PC-3 (cell line): Measurements from ENCODE around the gene LDB1. TPM values are rescaled to one million over a fixed set of nuclear protein-coding genes. Genes with fewer than 3 reads are reported as not detected.

Source experiments
- ATAC-seq: fragments of 200-7000 bp; cut with Tn5 transposase; 2 replicates; pipeline ENCODE4 v1.9.1; 2020; ENCODE audit warnings: mild to moderate bottlenecking, moderate library complexity
- BruUV-seq: library from RNA; stranded (reverse); fragments of 400-500 nt; replicated peaks from 2 replicates; lab custom pipeline; 2021; lab: Mats Ljungman, UMichigan
- CTCF ChIA-PET: fragments of 300-600 bp; sonication (Branson Sonifier 250); formaldehyde crosslinking; loops from one replicate; lab custom pipeline; 2022; ENCODE audit warnings: antibody characterized with exemption; lab: Charles Lee
- POLR2A ChIA-PET: fragments of 300-600 bp; sonication (Branson Sonifier 250); formaldehyde crosslinking; loops from one replicate; lab custom pipeline; 2022; ENCODE audit warnings: antibody characterized with exemption; ENCODE audit not compliant: unreplicated experiment; lab: Charles Lee
- DNase-seq: peaks from one replicate; pipeline ENCODE4 v3.0.0-alpha.2; 2015
- H2AFZ ChIP-seq: fragments of 300-600 bp; sonication (generic); 2 replicates; pipeline ENCODE4 v1.6.0; 2016; ENCODE audit warnings: antibody characterized with exemption, low read length
- H3F3A ChIP-seq: fragments of 300-600 bp; sonication (generic); one replicate; pipeline ENCODE4 v1.6.0; 2017; ENCODE audit warnings: antibody characterized with exemption, low read length, control low read depth, mild to moderate bottlenecking; ENCODE audit not compliant: unreplicated experiment
- H3K27ac ChIP-seq: fragments of 300-600 bp; sonication (generic); 2 replicates; pipeline ENCODE4 v1.5.1; 2016; ENCODE audit warnings: mild to moderate bottlenecking, low read length
- H3K27me3 ChIP-seq: fragments of 300-600 bp; sonication (generic); 2 replicates; pipeline ENCODE4 v1.6.1; 2016; ENCODE audit warnings: low read length, mixed read lengths
- H3K36me3 ChIP-seq: fragments of 300-600 bp; sonication (generic); 2 replicates; pipeline ENCODE4 v1.6.1; 2016; ENCODE audit warnings: low read depth, mixed run types, low read length, mixed read lengths
- H3K4me1 ChIP-seq: fragments of 300-600 bp; sonication (generic); 2 replicates; pipeline ENCODE4 v1.5.1; 2016; ENCODE audit warnings: low read length; ENCODE audit not compliant: insufficient read depth
- H3K4me2 ChIP-seq: fragments of 300-600 bp; sonication (generic); 2 replicates; pipeline ENCODE4 v1.6.0; 2016; ENCODE audit warnings: low read length
- H3K4me3 ChIP-seq: fragments of 300-600 bp; sonication (generic); 2 replicates; pipeline ENCODE4 v1.5.1; 2016; ENCODE audit warnings: mild to moderate bottlenecking, low read length, mixed read lengths
- H3K79me2 ChIP-seq: fragments of 300-600 bp; sonication (generic); 2 replicates; pipeline ENCODE4 v1.6.1; 2017; ENCODE audit warnings: low read length, mixed read lengths
- H3K9ac ChIP-seq: fragments of 300-600 bp; sonication (generic); 2 replicates; pipeline ENCODE4 v1.6.0; 2016; ENCODE audit warnings: mild to moderate bottlenecking, low read length
- H3K9me2 ChIP-seq: fragments of 300-600 bp; sonication (generic); replicated peaks from 2 replicates; pipeline ENCODE4 v1.6.1; 2016; ENCODE audit warnings: mixed run types, low read length, mixed read lengths
- H3K9me3 ChIP-seq: fragments of 300-600 bp; sonication (generic); 2 replicates; pipeline ENCODE4 v1.6.1; 2016; ENCODE audit warnings: low read length, mixed read lengths
- H4K20me1 ChIP-seq: fragments of 300-600 bp; sonication (generic); 2 replicates; pipeline ENCODE4 v1.6.1; 2016; ENCODE audit warnings: low read length, mixed read lengths
- CTCF ChIP-seq: fragments of 300-600 bp; sonication (generic); conservative IDR thresholded peaks from 2 replicates; pipeline ENCODE4 v1.5.1; 2017; ENCODE audit warnings: antibody characterized with exemption, low read depth, mild to moderate bottlenecking, low read length
- EZH2 ChIP-seq: fragments of 300-600 bp; sonication (generic); IDR thresholded peaks from one replicate; pipeline ENCODE4 v1.6.1; 2017; ENCODE audit warnings: antibody characterized with exemption, mild to moderate bottlenecking, low read length; ENCODE audit not compliant: unreplicated experiment
- EZH2phosphoT487 ChIP-seq: fragments of 300-600 bp; sonication (generic); IDR thresholded peaks from 2 replicates; pipeline ENCODE4 v1.6.1; 2018; ENCODE audit warnings: mild to moderate bottlenecking, antibody characterized with exemption, low read length, borderline replicate concordance
- intact Hi-C: fragments of 100-400 bp; cut with micrococcal nuclease; formaldehyde crosslinking; loops from 2 replicates; pipeline ENCODE4 v1.9.0; 2023
- total RNA-seq: library from RNA; depleted of rRNA; stranded (reverse); fragments of >200 nt; gene quantifications from 2 replicates; pipeline ENCODE4 v1.2.3, GENCODE V29; 2014

The LDB1 gene
- total RNA-seq, 1 experiment from 2014 or later: 34.2 TPM

DNA sequence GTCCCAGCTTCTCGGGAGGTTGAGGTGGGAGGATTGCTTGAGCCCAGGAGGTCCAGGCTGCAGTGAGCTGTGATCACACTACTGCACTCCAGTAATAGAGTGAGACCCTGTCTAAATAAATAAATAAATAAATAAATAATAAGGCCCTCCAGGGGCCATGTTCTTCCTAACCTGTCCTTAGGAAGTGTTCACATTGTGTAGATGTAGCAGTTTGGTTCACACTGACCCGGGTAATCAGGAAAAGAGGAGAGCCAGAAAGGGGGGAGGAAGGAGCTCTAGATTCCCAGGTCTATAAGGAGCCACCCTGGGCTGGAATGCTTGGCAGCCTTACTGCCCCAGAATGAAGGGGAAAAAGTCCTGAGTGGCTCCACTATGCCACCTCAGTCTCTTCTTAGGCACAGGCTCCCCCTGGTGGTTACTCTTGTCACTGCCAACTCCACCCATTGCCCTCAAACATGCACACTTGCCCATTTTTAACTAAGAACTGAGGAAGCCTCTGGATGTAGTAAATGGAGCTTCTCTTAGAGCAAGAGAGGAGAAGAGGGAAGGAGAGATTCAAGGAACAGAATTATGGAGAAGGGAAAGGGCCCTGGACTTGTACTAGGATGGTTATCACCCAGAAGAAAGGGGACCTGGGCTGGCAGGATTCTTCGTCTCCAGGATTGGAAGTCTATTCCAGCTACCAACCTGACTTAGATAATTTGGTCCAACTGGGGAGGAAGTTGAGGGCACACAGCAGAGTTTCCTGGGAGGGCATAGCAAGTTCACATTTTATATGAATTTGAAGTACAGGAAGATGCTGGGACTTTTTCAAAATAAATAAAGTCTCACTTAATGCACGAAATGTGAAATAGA, 47.3 kb downstream of the LDB1 start:
- Histone ChIP-seq H3K9me2 (no peaks in the 10 kb centered on the region), H3K27ac (no peak overlapping the region), H3K79me2 (peaks cover 10% of the 10 kb centered on the region), H3K4me2 (no peak overlapping the region), H3K9me3 (no peaks in the 10 kb centered on the region), H3K27me3 (no peaks in the 10 kb centered on the region), H4K20me1 (no peaks in the 10 kb centered on the region), H3K4me1 (no peaks in the 10 kb centered on the region), H3K9ac (no peak overlapping the region), H3K4me3 (no peak overlapping the region), H3K36me3 (no peaks in the 10 kb centered on the region), H3F3A (no peaks in the 10 kb centered on the region), H2AFZ (no peak overlapping the region)
- ATAC-seq (peak; percentile 99), DNase-seq (peak; percentile 80)
- POLR2A ChIA-PET: interaction anchor here (0.5 kb wide), 2 partner anchors 37 to 348 kb away, joined by 3 read pairs; partner anchors contain the start of gene FBXL15
- intact Hi-C loops: loop anchor here (10.0 kb wide), 2 partner anchors 58 to 468 kb away; no protein-coding TSS in a partner anchor
- CTCF ChIA-PET: interaction anchor here (1.0 to 1.2 kb wide), 2 partner anchors 63 to 232 kb away, joined by 4 to 9 read pairs; no protein-coding TSS in a partner anchor
- no TSS peak for BruUV-seq
- TF ChIP-seq CTCF: peak; percentile 88
- no peak for TF ChIP-seq EZH2phosphoT487

DNA sequence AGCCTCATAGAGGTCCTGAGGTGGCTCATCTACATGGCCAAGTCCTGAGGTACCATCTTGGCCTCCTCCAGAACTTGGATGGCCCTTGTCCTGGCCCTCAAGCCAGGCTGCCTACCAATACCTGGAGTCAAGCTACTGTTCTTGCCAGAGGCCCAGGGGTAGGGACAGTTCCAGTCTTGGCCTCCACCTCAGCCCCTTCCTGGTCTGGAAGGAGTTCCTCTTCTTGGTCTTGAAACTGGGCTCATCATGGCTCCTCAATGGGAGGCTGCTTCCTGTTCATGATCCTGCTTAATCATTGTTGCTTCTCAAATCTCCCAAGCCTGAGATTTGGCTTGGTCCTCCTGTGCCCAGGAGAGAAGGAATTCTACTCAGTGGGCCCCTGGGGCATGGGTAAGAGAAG, 51.1 kb downstream of the LDB1 start:
- ATAC-seq (no peak), DNase-seq (no peak)
- Histone ChIP-seq H3K9me2 (no peaks in the 10 kb centered on the region), H3K79me2 (peaks cover 36% of the 10 kb centered on the region), H3K27ac (no peak overlapping the region), H3K36me3 (no peaks in the 10 kb centered on the region), H2AFZ (no peak overlapping the region), H3K4me3 (no peak overlapping the region), H3K9me3 (no peaks in the 10 kb centered on the region), H3K4me2 (no peak overlapping the region), H3K9ac (no peak overlapping the region), H3K27me3 (no peaks in the 10 kb centered on the region), H3K4me1 (peaks cover 10% of the 10 kb centered on the region; the same call in 1 of the 2 replicates), H3F3A (no peaks in the 10 kb centered on the region), H4K20me1 (no peaks in the 10 kb centered on the region)
- CTCF ChIA-PET: no interaction called here
- no peak for TF ChIP-seq EZH2phosphoT487
- BruUV-seq: no TSS peak
- intact Hi-C loops: no loop called here
- POLR2A ChIA-PET: no interaction called here

DNA sequence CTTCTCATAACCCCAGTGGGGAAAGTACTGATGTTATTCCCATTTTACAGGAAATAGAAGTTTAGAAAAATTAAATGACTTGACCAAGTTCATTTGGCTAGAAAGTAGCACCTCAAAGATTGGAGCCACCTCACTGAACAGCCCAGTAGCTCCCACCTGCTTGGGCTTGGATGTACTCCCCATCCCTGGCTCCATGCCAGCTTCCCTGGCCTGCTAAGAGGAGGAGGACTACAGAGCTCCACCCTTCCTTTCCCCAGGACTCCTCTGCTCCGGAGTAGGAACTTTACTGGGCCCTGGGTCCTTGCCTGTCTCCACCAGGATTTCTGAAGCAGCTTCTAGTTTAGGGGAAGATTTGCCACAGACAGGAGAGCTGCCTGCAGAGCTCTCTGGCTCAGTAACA, 52.0 kb downstream of the LDB1 start:
- Histone ChIP-seq H3K4me1 (peaks cover 10% of the 10 kb centered on the region; the same call in 1 of the 2 replicates), H3K27ac (no peak overlapping the region), H4K20me1 (no peaks in the 10 kb centered on the region), H3K27me3 (no peaks in the 10 kb centered on the region), H3K9ac (no peak overlapping the region), H3K9me2 (no peaks in the 10 kb centered on the region), H2AFZ (no peak overlapping the region), H3F3A (no peaks in the 10 kb centered on the region), H3K79me2 (peaks cover 36% of the 10 kb centered on the region), H3K4me3 (no peak overlapping the region), H3K36me3 (no peaks in the 10 kb centered on the region), H3K4me2 (no peak overlapping the region), H3K9me3 (no peaks in the 10 kb centered on the region)
- intact Hi-C loops: no loop called here
- no TSS peak for BruUV-seq
- CTCF ChIA-PET: no interaction called here
- TF ChIP-seq EZH2: no peak
- POLR2A ChIA-PET: no interaction called here
- DNase-seq (no peak), ATAC-seq (no peak)
